ENCODE measurements around the gene PDIA5.
"Not testable (repeated sequence)": the region's sequence is repeated elsewhere in the genome, so short reads cannot be mapped to it uniquely, and the experiment has no call there.

PDIA5 gene

GRCh38 chr3:123151853-123152420 is 85.1 kb downstream of the PDIA5 start:
- not testable (repeated sequence) for DNase-seq

- no peak for DNase-seq
These were observed 85.9 kb downstream of the PDIA5 start for GRCh38 chr3:123152687-123153086.

GRCh38 chr3:123153125-123154019 is 86.5 kb downstream of the PDIA5 start:
- DNase-seq: no peak

GRCh38 chr3:123154020-123154985 is 87.5 kb downstream of the PDIA5 start:
- DNase-seq: no peak

- DNase-seq: no peak
These were observed 88.7 kb downstream of the PDIA5 start for GRCh38 chr3:123155471-123156011.

GRCh38 chr3:123156276-123156995 is 89.6 kb downstream of the PDIA5 start:
- no peak for DNase-seq

- DNase-seq: no peak
These were observed 90.4 kb downstream of the PDIA5 start for GRCh38 chr3:123157209-123157597.

GRCh38 chr3:123157598-123158287 is 90.9 kb downstream of the PDIA5 start:
- no peak for DNase-seq

GRCh38 chr3:123158330-123158729 is 91.5 kb downstream of the PDIA5 start:
- no peak for DNase-seq

- DNase-seq: no peak
These were observed 92.1 kb downstream of the PDIA5 start for GRCh38 chr3:123158899-123159390.

GRCh38 chr3:123159926-123160635 is 93.3 kb downstream of the PDIA5 start:
- DNase-seq: no peak

- DNase-seq: no peak
These were observed 94.3 kb downstream of the PDIA5 start for GRCh38 chr3:123161167-123161566.

GRCh38 chr3:123163141-123163540 is 96.3 kb downstream of the PDIA5 start:
- no peak for DNase-seq

- no peak for DNase-seq
These were observed 98.3 kb downstream of the PDIA5 start for GRCh38 chr3:123165163-123165562.

- no peak for DNase-seq
These were observed 100.9 kb downstream of the PDIA5 start for GRCh38 chr3:123167686-123168085.

GRCh38 chr3:123168122-123168521 is 101.3 kb downstream of the PDIA5 start:
- no peak for DNase-seq

- DNase-seq: no peak
These were observed 101.8 kb downstream of the PDIA5 start for GRCh38 chr3:123168605-123169004.

- no peak for DNase-seq
These were observed 102.7 kb downstream of the PDIA5 start for GRCh38 chr3:123169492-123169929.

GRCh38 chr3:123169930-123170329 is 103.1 kb downstream of the PDIA5 start:
- no peak for DNase-seq

GRCh38 chr3:123180791-123181190 is 114.0 kb downstream of the PDIA5 start:
- DNase-seq: no peak

- no peak for DNase-seq
These were observed 119.9 kb downstream of the PDIA5 start for GRCh38 chr3:123186695-123187094.
